ENCODE results near the gene CCNG2.
A peak's percentile ranks its signal among the peaks of the same experiment; 100 is the strongest.

CCNG2 gene

DNA sequence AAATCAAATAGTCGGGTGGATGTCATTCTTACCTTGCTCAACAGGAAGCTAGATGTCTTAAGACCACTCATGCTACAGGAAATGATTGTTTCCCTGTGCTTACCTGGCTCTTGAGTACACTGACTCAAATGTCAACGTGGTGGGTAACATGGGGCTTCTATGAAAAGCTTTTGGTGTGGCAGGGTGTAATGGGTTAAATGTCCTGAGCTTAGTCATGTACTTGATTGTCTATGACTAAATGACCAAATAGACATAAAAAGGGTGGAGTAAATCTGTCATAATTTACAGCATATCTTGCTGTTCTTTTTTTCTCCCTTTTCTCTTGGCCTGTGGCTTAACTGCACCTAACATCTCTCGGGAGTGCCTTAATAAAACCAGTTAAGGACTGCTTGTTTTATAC is 44.9 kb downstream of the CCNG2 start:
- no peak for DNase-seq (ENCODE audit: low read depth, low spot score)

DNA sequence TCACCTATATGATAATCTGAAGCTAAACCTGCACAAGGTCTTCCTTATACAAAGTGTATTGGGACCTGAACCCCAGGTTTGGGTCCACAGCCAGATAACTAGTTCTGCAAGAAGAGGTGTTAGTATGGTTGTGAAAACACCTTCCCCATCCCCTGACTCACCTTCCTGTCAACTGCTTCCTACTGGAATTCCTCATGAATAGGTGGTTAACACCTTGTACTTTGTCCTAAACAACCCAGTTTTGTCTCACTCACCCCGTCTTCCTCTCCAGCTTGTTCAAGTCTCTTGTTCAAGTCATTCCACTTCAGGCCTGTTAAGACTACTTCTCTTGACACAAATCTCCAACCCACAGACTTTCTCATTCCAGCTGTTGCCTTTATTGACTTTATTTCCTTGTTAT is 45.5 kb downstream of the CCNG2 start:
- DNase-seq (ENCODE audit: low read depth, low spot score), result no peak

- DNase-seq (ENCODE audit: low read depth, low spot score), result peak; percentile 24
Measured at GRCh38 chr4:77203380-77204197, 46.6 kb downstream of the CCNG2 start.

GRCh38 chr4:77204621-77205020 is 47.6 kb downstream of the CCNG2 start:
- no peak for DNase-seq (ENCODE audit: low read depth, low spot score)

- DNase-seq (ENCODE audit: low read depth, low spot score), result no peak
Measured at GRCh38 chr4:77209012-77209411, 52.0 kb downstream of the CCNG2 start.

DNA sequence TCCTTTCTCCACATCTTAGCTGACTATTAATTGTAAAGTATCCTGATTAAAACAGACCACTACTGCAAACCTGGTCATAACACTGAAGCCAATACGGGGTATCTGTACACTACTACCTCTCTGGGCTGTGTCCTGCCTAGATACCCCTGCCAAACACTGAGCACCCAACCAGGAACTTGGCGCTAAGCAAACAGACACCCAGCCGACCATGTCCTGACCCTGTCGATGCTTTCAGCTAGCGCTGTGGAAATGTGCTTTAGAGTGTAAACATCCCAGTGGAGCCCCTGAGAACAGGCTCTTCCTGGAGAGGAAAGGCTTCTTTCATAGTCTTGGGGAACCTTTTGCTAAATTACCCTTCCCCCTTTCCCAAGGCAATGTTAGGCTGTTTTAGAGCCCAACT is 52.9 kb downstream of the CCNG2 start:
- DNase-seq (ENCODE audit: low read depth, low spot score), result no peak

DNA sequence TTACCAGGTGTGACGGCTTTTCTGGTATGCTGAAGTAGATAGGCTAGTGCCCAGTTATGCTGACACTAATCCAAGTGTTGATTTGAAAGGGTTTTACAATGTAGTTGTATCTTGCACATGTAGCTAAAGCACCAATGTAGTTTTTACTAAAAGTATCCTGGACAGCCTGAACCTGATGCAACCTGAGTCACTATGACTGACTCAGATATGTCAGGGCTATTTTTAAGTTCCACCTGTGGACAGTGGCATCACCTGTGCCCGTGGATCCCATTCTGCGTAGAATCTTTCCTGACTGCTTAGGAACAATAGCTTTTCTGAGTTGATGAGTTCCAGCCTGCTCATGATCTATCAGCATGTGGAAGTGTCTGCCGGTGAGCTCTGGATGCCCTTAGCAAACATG is 58.1 kb downstream of the CCNG2 start:
- no peak for DNase-seq (ENCODE audit: low read depth, low spot score)

DNA sequence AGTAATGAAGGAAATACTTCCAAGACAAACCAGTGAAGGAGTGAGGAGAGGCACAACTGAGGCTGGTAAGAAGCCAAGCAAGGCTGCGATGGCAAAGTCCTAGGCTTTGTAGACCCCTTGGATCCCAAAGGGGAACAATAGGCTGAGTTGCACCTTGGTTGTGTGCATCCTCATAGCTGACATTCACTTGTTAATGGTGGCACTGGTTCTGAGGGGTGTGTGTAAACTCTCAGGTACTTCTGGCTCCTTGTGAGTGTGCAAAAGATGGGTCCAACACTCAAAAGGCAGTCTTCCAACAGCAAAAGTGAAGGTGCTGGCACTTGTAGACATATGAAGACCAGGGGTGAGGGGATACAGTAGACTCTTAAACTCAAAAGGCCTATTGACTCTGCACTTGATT is 60.5 kb downstream of the CCNG2 start:
- no peak for DNase-seq (ENCODE audit: low read depth, low spot score)

DNA sequence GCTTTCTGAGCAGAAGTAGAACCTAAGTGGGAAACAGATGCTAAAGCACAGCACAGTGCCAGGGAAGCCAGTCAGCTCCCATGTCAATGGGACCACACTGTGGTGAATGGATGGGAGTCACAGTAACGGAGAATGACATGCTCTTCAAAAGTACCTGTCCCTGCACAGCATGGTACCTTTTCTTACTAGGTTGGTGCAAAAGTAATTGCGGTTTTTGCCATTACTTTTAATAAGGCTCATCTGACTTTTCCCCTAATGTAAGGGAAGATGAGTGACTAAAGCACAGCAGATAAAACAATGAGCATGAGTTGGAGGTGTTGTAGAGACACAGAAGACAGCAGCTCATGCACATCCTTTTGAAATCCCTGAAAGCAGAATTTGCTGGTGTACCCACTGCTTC is 62.3 kb downstream of the CCNG2 start:
- DNase-seq (ENCODE audit: low read depth, low spot score), result no peak
